HT-29 (cell line): ENCODE data around the gene CDH6. TPM values are rescaled to one million over a fixed set of nuclear protein-coding genes. Genes with fewer than 3 reads are reported as not detected.
A peak's percentile ranks its signal among the peaks of the same experiment; 100 is the strongest.

ENCODE experiments used
- DNase-seq: peaks from one replicate; pipeline ENCODE4 v3.0.0-alpha.2; 2015; ENCODE audit warnings: low spot score
- total RNA-seq: library from RNA; depleted of rRNA; stranded (reverse); fragments of >200 nt; shearing (Covaris generic); gene quantifications from 2 replicates; pipeline ENCODE4 v1.2.3, GENCODE V29; 2014

CDH6 gene
- total RNA-seq, 1 experiment from 2014 or later = not detected

DNA sequence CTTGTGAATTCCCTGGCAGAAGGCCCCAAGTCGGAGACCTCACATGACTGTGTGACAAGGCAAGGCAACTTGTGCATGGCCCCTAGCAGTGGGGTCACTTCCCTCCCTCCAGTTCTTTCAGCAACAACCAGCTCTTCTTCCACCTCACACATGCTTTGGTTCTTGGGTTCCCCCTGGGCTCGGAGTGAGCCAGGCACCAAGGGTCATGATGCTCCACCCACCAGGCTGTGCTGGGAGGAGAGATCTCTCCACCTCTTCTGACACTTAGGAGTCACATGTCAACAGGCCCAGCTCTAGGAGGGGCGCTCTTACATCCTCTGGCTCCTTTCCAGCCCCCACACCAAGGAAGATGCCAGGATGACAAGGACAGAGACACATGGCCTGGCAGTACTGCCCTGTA lies 56.7 kb downstream of the CDH6 start:
- no peak for DNase-seq

DNA sequence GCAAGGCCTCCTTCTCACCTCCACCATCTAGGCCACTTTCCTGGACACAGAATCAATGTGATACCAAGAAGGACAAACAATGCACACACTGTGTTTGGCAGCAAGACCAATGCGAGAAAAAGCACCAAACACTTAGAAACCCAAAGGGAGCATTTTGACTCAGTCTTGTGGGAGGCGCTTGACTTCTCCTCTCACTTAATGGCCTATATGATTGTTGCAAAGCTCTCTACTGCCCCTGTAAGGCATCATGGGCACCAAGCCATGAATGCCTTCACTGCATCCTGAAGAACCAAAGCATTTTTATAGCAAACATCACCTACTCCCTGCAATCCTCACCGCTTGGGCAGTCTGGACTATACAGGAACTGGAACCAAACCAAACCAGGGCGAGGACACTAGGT lies 57.5 kb downstream of the CDH6 start:
- no peak for DNase-seq

DNA sequence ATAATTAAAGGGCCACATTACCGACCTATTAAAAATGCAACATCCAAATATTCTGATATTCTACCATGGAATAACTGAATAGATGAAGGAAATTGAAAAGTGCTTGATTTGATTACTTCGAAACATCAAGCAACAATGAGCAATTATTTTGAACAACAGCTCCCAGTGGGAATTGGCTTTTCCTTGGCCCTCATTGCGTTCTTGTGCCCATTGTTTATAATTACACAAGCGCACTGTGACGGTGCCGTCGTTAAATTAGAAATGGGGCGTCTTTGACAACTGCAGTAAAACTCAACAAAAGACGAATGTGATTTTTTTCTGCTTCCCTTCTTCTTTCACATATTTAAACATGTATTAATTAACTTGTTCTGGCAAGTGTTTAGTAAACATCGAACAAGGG lies 61.6 kb downstream of the CDH6 start:
- no peak for DNase-seq

DNA sequence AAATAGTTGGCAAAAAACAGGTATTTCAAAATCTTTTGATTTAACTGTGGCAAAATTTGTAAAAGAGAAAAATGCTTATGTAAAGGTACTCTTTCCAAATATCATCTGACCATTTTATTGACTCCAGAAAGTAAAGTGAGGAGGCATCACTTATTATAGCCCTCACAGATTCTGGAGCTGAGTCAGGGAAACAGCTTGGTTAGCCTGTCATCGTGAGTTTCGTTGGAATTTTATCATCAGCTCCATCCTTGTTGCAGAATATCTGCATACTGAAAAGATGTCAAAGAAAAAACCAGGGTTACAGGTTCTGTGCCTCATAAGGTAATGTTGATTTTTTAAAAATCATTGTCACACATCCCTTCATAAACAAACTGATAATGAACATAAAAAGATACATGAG lies 74.8 kb downstream of the CDH6 start:
- no peak for DNase-seq

DNA sequence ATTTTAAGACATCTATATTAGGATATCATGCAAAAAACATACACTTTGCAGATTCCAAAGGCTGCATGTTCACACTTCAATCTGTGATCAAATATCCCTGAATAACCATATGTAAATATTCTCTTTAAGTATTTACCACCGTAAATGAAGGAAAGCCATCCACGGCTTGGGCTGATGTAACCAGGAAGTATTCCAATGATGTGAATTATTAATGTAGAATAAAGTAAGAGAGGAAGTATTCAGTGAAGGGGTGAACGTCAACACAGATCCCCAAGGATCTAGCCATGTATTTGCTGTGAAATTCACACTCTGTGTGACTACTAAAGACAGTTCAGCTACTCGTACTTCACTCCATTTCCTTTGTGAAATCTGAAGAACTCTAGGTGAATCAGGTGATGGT lies 75.2 kb downstream of the CDH6 start:
- DNase-seq = no peak

DNA sequence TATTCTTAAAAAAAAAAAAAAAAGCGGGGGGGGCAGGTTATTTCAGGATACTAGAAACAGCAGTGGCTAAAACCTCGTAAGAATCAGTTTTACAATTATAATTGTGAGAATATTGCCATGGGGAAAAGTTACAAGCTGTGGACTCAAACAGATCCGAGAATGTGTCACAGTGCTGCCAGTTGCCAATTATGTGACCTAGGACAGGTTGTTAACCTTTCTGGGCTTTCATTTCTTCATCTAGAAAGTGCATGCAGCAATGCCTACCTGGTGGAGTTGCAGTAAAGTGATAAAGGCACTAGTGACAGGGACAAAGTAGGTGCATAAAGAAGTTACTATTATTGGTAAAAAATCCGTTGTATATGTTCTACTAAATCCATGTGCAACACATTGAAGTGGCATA lies 75.8 kb downstream of the CDH6 start:
- DNase-seq = no peak

DNA sequence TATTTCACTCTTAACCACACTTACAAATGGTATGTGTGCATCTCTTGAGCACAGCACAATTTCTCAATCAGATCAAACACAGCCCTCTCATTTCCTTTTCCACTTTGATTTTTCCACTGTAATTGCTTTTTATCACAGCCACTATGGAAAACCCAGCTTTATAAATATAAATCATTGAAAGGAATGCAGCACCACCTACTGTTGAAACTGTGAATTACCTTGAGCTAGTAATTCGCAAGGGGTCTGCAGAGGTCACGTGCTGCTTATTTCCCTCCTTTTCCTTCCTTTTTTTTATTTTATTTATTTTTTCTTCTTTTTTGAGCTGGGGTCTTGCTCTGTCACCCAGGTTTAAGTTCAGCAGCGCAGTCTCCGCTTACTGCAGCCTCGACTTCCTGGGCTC lies 76.9 kb downstream of the CDH6 start:
- peak; percentile 37 for DNase-seq

DNA sequence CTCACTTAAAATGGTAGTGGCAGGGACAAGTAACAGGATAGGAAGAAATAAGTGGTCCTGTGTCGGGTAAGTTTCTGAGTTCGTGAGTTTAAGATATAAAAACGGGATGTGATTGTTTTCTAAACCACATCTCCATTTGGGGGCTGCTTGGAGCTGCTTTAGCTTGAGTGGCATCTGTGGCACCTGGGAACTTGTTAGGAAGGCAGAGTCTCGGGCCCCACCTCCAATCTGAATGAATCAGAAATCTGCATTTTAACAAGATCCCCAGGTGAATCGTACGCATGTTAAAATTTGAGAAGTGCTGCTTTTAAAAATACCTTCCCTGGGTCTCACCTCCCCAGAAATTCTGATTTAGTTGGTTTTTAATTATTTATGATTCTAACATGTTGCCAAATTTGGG lies 78.1 kb downstream of the CDH6 start:
- DNase-seq = no peak

DNA sequence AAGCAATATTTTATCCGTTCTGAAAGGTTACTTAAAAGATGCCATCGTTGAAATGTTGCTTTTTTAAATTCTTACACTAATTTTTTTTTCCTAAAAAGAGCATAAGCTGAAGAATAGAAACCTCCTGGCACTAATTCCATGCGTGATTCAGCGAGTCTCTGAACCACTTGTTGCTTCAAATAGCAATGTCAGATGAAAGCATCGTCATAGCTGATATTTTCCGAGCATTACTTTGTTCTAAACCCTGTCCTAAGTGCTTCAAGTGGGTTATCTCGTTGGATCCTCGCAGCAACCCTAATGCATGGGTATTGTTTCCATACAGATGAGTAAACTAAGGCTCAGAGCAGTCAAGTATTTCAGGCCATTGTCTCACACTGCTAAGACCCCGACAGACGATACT lies 79.7 kb downstream of the CDH6 start:
- no peak for DNase-seq

DNA sequence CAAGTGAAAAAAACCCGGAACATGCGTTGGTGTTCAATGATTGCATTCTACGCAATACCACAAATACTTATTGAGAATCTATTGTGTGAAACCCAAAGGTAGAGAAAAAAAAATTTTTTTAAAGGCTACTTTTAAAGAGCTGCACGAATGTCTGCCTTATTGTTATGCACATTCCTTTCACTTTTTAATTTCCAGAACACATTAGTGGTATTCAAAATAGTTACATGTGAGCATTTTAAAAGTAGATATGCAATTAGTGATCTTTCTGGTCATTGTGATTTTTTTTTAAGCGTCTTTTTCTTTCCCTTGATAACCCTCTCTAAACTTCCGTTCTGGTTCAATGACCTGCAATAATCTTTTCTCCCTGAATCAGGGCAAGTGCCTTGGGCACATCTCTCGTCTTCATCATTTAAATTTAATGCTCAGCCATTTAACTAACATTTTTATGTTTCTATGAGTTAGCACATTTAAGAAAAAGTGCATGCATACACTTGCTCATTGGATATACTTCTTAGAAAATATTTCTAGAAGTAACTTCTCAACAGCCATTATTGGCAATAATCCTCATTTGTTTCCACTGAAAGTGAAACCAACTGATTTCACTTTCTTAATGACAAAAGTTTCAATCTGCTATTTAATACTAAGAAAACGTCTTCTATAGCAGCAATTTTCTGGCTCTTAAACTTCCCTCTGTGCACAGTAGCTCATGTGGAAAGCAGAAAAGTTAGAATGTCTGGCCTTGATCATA lies 80.3 kb downstream of the CDH6 start:
- no peak for DNase-seq

DNA sequence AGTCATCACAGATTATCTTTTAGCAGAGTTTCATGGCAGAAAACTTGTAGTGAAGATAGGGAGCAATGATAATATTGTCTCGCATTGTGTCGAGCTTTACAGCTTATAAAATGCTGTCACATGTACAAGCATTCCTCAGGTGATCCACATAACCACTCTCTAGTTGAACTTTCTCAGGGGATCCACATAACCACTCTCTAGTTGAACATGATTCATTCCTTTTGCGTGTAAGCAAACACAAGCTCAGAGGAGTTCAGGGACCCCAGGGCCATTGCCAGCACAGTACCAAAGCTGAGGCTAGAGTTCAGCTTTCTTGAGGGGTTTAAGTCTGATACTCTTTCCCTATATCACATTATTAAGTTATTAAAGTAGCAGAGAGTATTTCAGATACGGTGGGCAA lies 86.7 kb downstream of the CDH6 start:
- no peak for DNase-seq

DNA sequence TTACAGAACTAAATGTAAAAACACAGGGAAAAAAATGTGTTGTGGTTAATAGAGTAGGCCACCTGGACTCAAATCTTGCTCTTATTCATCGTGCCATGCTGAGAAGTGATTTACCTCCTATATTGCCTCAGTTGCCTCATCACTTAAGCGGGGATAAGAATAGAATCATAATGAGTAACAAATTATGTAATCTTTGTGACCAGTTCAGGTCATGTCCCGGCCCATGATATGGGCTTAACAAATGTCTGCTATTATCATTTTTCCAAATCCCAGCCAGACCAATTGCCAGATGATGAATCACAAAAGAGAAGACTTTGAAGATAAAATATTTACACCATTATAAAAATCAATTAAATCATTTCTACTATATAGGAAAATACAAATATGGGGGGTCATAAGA lies 89.8 kb downstream of the CDH6 start:
- DNase-seq = no peak

DNA sequence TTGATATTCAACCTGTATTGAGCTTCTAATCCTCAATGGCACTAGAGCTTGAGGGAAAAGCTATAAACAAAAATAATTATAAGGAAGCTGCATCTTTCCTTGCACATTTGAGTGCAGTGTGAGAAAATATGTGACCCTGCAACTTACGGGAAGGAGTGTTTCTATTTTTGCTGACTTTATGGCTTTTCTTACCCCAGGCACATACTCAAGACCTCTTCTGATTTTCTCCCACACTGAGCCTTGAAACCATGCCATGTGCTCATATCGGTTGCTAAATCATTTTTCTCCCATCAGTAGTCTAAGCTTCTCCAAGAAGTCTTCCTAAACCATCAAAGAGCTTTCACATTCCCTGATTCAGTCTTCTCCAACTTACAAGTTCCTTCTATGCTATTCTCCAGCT lies 91.5 kb downstream of the CDH6 start:
- no peak for DNase-seq

DNA sequence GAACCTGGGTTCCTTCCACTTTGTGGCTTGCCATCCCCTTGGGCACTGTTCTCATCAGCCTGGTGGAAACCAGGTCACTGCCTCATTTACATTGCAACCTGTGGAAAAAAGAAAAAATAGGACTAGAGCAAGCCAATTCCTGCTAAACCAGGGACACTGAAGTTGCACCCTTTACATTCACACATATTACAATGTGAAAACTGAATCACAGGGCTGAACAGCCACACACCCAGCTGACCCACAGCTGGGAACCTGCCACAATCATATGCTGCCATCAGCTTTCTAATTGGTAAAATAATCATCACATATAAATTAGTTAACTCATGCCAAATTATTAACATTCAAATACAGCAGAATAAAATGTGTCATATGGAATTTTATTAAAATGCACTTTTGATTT lies 94.5 kb downstream of the CDH6 start:
- no peak for DNase-seq

DNA sequence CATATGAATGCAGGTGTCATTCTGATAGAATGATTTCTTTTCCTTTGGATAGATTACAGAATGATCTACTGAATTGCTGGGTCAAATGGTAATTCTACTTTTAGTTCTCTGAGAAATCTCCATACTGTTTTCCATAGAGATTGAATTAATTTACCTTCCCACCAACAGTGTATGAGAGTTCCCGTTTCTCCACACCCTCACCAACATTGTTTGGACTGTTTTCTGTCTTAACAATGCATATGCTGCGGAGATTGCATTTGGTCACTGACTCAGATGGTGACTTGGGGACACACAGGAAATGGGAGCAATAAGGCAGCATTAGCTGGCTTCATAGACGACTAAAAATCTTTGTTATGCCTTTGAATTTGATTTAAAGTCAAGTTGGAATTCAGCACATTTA lies 95.9 kb downstream of the CDH6 start:
- no peak for DNase-seq

DNA sequence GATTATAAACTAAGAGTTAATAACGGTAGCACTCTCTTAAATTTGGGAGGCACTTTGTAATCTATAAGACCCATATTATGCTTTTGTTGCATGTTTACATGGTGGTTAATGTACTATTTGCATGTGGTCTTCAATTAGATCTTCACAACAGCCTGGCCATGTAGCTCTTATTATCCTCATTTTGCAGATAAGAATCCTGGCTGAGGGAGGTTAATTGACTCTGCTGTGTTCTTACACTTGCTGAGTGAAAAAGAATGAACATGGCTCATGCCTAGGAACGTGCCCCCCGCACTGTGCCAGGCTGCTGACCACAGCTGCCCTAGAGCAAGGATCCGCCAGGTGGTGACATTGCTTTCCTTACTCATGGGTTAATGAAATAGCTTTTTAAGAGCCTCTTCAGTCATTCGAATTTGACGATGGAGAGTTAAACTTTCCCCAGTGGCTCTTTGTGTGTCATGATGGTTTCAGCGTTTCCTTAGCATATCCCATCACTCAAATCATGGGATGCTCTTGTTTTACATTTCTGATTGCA lies 97.9 kb downstream of the CDH6 start:
- peak; percentile 32 for DNase-seq

DNA sequence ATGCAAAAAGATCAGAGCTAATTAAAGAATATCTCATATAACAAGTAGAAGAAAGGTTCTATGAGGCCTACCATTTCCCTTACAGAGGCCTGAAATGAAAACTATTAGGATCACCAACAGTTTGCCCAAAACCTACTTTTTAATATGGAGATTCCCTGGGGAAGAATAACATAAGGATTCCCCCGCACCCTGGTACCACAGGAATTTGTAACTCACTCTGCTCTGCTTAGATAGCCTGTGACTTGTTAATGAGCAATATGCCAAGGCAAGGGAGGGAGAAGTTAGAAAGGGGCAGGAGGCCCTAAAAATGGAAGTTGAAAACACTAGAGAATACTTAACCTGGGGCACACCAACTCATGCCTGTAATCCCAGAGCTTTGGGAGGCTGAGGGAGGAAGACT lies 107.0 kb downstream of the CDH6 start:
- no peak for DNase-seq

DNA sequence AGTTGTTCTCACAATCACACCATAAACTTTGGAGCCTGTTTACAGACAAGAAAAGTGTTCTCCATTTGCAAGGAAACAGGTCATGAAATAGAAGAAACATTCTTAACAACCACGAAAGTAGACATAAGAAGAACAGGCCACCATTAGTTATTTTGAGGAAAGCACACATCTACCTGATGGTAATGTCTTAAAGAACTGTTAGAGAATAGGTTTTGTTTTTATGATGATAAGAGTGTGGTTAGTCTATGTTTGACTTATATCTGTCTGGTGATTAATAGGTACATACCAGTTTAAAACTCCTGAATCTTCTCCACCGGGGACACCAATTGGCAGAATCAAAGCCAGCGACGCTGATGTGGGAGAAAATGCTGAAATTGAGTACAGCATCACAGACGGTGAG lies 108.3 kb downstream of the CDH6 start:
- DNase-seq = no peak

DNA sequence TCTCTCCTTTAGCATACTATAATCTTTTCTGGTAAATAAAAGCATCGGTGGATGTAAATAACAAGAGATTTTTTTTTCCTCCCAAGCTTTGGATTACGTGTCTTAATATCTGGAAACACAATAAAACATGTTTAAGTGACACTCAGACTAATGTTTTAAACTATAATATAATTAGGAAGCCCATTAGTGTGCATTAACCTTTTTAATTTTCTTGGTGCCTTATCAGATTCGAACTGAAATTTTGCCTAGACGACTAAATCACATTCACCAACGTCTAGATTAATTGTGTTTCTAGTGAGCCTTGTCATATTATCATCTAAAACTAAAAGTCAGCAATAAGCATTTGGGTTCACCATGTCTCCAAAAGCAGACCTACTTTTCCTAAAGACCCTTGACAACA lies 110.2 kb downstream of the CDH6 start:
- no peak for DNase-seq

DNA sequence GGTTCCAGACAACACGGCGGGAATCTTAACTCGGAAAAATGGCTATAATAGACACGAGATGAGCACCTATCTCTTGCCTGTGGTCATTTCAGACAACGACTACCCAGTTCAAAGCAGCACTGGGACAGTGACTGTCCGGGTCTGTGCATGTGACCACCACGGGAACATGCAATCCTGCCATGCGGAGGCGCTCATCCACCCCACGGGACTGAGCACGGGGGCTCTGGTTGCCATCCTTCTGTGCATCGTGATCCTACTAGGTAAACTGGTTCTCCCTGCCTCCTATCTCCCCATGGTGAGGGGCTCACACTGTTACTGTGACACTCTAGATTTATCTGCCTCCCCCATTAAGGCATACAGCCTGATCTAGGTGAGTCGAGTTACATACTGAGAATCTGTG lies 124.2 kb downstream of the CDH6 start:
- no peak for DNase-seq

DNA sequence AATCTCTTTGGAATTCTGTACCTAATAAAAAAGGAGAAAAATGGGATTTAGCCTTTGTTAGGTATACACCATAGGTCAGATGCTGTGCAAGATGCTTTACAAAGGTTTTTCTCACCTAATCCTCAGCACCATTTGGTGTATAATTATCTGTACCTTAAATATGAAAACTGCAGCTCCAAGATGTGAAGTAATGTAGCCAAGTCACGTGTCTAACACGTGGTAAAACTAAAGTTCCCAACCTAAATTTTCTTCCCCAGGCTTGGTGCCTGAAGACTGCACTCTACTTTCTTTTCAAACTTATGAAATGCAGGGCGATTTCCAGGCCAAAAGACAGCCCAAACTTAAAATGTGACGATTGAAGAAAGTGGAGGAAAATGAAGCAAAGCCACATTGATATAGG lies 125.8 kb downstream of the CDH6 start:
- DNase-seq = no peak

DNA sequence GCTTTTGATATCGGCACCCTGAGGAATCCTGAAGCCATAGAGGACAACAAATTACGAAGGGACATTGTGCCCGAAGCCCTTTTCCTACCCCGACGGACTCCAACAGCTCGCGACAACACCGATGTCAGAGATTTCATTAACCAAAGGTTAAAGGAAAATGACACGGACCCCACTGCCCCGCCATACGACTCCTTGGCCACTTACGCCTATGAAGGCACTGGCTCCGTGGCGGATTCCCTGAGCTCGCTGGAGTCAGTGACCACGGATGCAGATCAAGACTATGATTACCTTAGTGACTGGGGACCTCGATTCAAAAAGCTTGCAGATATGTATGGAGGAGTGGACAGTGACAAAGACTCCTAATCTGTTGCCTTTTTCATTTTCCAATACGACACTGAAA lies 129.5 kb downstream of the CDH6 start:
- DNase-seq = no peak

DNA sequence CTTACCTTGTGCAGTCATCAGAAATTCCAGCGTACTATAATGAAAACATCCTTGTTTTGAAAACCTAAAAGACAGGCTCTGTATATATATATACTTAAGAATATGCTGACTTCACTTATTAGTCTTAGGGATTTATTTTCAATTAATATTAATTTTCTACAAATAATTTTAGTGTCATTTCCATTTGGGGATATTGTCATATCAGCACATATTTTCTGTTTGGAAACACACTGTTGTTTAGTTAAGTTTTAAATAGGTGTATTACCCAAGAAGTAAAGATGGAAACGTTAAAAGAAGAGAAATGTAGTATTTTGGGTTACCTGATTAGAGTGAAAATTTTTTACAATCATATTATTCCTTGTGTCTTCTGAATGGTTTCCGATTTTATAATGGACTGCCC lies 131.4 kb downstream of the CDH6 start:
- DNase-seq = no peak
